ENCODE measurements around the gene ANO1.

Gene ANO1

GRCh38 chr11:70128435-70128906 is 50.4 kb downstream of the ANO1 start:
- Histone ChIP-seq H3K9ac (ENCODE audit: low read length) (no peak overlapping the region), H3F3A (ENCODE audit: insufficient read depth) (no peaks in the 10 kb centered on the region), H3K27me3 (ENCODE audit: low read length) (no peaks in the 10 kb centered on the region), H3K79me2 (ENCODE audit: insufficient read depth, low read length) (no peaks in the 10 kb centered on the region), H4K20me1 (ENCODE audit: low read depth, low read length) (no peaks in the 10 kb centered on the region), H3K36me3 (ENCODE audit: low read length) (no peaks in the 10 kb centered on the region), H3K4me2 (ENCODE audit: low read depth, low read length, poor library complexity, severe bottlenecking) (no peak overlapping the region), H2AFZ (ENCODE audit: low read depth, low read length, severe bottlenecking) (no peak overlapping the region), H3K4me3 (ENCODE audit: insufficient read depth, low read length, poor library complexity, severe bottlenecking) (no peak overlapping the region), H3K9me2 (replicated peaks; ENCODE audit: insufficient read depth, low read length) (no peaks in the 10 kb centered on the region), H3K9me3 (ENCODE audit: insufficient read depth, low read length) (no peaks in the 10 kb centered on the region), H3K27ac (ENCODE audit: low read depth, low read length) (no peak overlapping the region)
- no peak for TF ChIP-seq EZH2phosphoT487 (conservative IDR thresholded peaks at IDR 0.05; ENCODE audit: low read length)
- no peak for TF ChIP-seq CTCF (IDR thresholded peaks at IDR 0.05; ENCODE audit: insufficient read depth, low read length, poor library complexity, severe bottlenecking)

- Histone ChIP-seq H3K4me2 (ENCODE audit: low read depth, low read length, poor library complexity, severe bottlenecking) (no peak overlapping the region), H3K9ac (ENCODE audit: low read length) (no peak overlapping the region), H3K9me3 (ENCODE audit: insufficient read depth, low read length) (no peaks in the 10 kb centered on the region), H3K27ac (ENCODE audit: low read depth, low read length) (no peak overlapping the region), H3K4me3 (ENCODE audit: insufficient read depth, low read length, poor library complexity, severe bottlenecking) (no peak overlapping the region), H2AFZ (ENCODE audit: low read depth, low read length, severe bottlenecking) (no peak overlapping the region), H3F3A (ENCODE audit: insufficient read depth) (no peaks in the 10 kb centered on the region), H4K20me1 (ENCODE audit: low read depth, low read length) (no peaks in the 10 kb centered on the region), H3K36me3 (ENCODE audit: low read length) (no peaks in the 10 kb centered on the region), H3K27me3 (ENCODE audit: low read length) (no peaks in the 10 kb centered on the region), H3K79me2 (ENCODE audit: insufficient read depth, low read length) (no peaks in the 10 kb centered on the region), H3K9me2 (replicated peaks; ENCODE audit: insufficient read depth, low read length) (no peaks in the 10 kb centered on the region)
- TF ChIP-seq CTCF (IDR thresholded peaks at IDR 0.05; ENCODE audit: insufficient read depth, low read length, poor library complexity, severe bottlenecking) (no peak), EZH2phosphoT487 (conservative IDR thresholded peaks at IDR 0.05; ENCODE audit: low read length) (no peak)
Measured at GRCh38 chr11:70129051-70129592, 51.0 kb downstream of the ANO1 start.

GRCh38 chr11:70130636-70131035 is 52.5 kb downstream of the ANO1 start:
- Histone ChIP-seq H3K9me2 (replicated peaks; ENCODE audit: insufficient read depth, low read length) (no peaks in the 10 kb centered on the region), H3K4me3 (ENCODE audit: insufficient read depth, low read length, poor library complexity, severe bottlenecking) (no peak overlapping the region), H3K27me3 (ENCODE audit: low read length) (no peaks in the 10 kb centered on the region), H3K79me2 (ENCODE audit: insufficient read depth, low read length) (no peaks in the 10 kb centered on the region), H3K27ac (ENCODE audit: low read depth, low read length) (no peak overlapping the region), H3K36me3 (ENCODE audit: low read length) (no peaks in the 10 kb centered on the region), H4K20me1 (ENCODE audit: low read depth, low read length) (no peaks in the 10 kb centered on the region), H3F3A (ENCODE audit: insufficient read depth) (no peaks in the 10 kb centered on the region), H3K9ac (ENCODE audit: low read length) (no peak overlapping the region), H3K9me3 (ENCODE audit: insufficient read depth, low read length) (no peaks in the 10 kb centered on the region), H3K4me2 (ENCODE audit: low read depth, low read length, poor library complexity, severe bottlenecking) (no peak overlapping the region), H2AFZ (ENCODE audit: low read depth, low read length, severe bottlenecking) (no peak overlapping the region)
- no peak for TF ChIP-seq EZH2phosphoT487 (conservative IDR thresholded peaks at IDR 0.05; ENCODE audit: low read length)
- no peak for TF ChIP-seq CTCF (IDR thresholded peaks at IDR 0.05; ENCODE audit: insufficient read depth, low read length, poor library complexity, severe bottlenecking)

All from SU-DHL-6 (cell line).